A549 (cell line): ENCODE data around the gene RASL10B.

Experiments
- CEBPB ChIP-seq, 2 experiments: fragments of >200 bp in 1 of 2; sonication (Bioruptor Twin) in 1 of 2; formaldehyde crosslinking in 1 of 2; IDR thresholded peaks; 2 replicates each; pipeline ENCODE4 v1.6.1; 2012 to 2016
- HOXB13 ChIP-seq: fragments of 250-450 bp; sonication (Bioruptor Pico); IDR thresholded peaks from 2 replicates; pipeline ENCODE4 v1.5.0; 2020; ENCODE audit warnings: low read depth, mild to moderate bottlenecking, moderate library complexity
- RFX5 ChIP-seq: fragments of 450-650 bp; IDR thresholded peaks from 2 replicates; pipeline ENCODE4 v1.7.1; 2014; ENCODE audit warnings: antibody characterized with exemption, mild to moderate bottlenecking, moderate library complexity
- TF ChIP-seq, protein P1 (sequence below): fragments of >200 bp; sonication (Bioruptor Twin); formaldehyde crosslinking; IDR thresholded peaks from 3 replicates; pipeline ENCODE4 v1.5.1; 2016

DNA sequence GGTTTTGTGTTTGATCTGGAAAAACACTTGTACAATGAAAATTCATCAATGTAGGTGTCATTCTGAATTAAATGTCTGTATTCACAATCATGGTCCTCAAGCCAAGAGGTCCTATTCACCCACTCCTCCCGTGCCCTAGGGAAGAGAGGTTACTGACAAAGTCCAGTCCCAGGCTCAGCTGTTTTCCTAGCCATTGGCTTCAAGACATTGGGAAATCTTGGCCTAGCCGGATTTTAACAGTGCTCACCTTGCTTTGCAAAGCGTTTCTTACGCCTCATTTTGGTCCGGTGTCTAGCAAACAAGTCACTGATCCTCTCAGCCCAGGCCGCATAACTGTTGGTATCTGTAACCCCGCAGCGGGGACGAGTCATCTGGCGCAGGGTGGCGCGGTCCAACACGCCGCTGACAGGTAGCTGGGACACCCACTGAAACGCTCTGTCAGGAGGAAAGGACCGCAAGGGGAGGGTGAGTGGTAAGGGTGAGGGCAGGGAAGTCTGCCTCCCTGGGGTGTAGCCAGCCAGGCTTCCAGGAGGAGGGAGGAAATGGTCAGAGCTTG, 47.3 kb downstream of the RASL10B start:
- TF ChIP-seq, protein P1, sequence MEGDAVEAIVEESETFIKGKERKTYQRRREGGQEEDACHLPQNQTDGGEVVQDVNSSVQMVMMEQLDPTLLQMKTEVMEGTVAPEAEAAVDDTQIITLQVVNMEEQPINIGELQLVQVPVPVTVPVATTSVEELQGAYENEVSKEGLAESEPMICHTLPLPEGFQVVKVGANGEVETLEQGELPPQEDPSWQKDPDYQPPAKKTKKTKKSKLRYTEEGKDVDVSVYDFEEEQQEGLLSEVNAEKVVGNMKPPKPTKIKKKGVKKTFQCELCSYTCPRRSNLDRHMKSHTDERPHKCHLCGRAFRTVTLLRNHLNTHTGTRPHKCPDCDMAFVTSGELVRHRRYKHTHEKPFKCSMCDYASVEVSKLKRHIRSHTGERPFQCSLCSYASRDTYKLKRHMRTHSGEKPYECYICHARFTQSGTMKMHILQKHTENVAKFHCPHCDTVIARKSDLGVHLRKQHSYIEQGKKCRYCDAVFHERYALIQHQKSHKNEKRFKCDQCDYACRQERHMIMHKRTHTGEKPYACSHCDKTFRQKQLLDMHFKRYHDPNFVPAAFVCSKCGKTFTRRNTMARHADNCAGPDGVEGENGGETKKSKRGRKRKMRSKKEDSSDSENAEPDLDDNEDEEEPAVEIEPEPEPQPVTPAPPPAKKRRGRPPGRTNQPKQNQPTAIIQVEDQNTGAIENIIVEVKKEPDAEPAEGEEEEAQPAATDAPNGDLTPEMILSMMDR: no peak
- TF ChIP-seq HOXB13 (CRISPR knock-in tag) (no peak), CEBPB (IDR thresholded peaks at IDR 0.05) (no peak), RFX5 (no peak)
